HepG2 (cell line): ENCODE measurements around the gene AXIN2. TPM values are rescaled to one million over a fixed set of nuclear protein-coding genes. Genes with fewer than 3 reads are reported as not detected.

Experiments used
- CAMTA2 ChIP-seq: sonication (generic); formaldehyde crosslinking; IDR thresholded peaks from 2 replicates; pipeline ENCODE4 v1.4.0; 2020; ENCODE audit warnings: mild to moderate bottlenecking, missing genetic modification reagents, borderline replicate concordance
- CBFB ChIP-seq: sonication (generic); formaldehyde crosslinking; IDR thresholded peaks from 2 replicates; pipeline ENCODE4 v1.4.0; 2020; ENCODE audit warnings: missing genetic modification reagents
- GPN1 ChIP-seq: sonication (generic); formaldehyde crosslinking; IDR thresholded peaks from 2 replicates; pipeline ENCODE4 v1.5.1; 2020; ENCODE audit warnings: missing genetic modification reagents, borderline replicate concordance
- MTF1 ChIP-seq: sonication (generic); formaldehyde crosslinking; IDR thresholded peaks from 2 replicates; pipeline ENCODE4 v1.5.0; 2020; ENCODE audit warnings: missing genetic modification reagents
- NFIB ChIP-seq: sonication (generic); formaldehyde crosslinking; IDR thresholded peaks from 2 replicates; pipeline ENCODE4 v1.9.0; 2021; ENCODE audit warnings: missing genetic modification reagents, mild to moderate bottlenecking, borderline replicate concordance
- ZBTB7B ChIP-seq: sonication (generic); formaldehyde crosslinking; IDR thresholded peaks from 2 replicates; pipeline ENCODE4 v1.4.0; 2020; ENCODE audit warnings: missing genetic modification reagents
- ZKSCAN5 ChIP-seq: sonication (generic); formaldehyde crosslinking; IDR thresholded peaks from 2 replicates; pipeline ENCODE4 v1.5.1; 2020; ENCODE audit warnings: mild to moderate bottlenecking, missing genetic modification reagents
- ZNF160 ChIP-seq: sonication (generic); formaldehyde crosslinking; IDR thresholded peaks from 2 replicates; pipeline ENCODE4 v1.8.0; 2022; ENCODE audit warnings: mild to moderate bottlenecking, inconsistent platforms, missing genetic modification reagents
- ZNF18 ChIP-seq: sonication (generic); formaldehyde crosslinking; IDR thresholded peaks from 2 replicates; pipeline ENCODE4 v1.8.0; 2022; ENCODE audit warnings: mild to moderate bottlenecking, missing genetic modification reagents; ENCODE audit not compliant: insufficient replicate concordance
- ZNF737 ChIP-seq: sonication (generic); formaldehyde crosslinking; IDR thresholded peaks from 2 replicates; pipeline ENCODE4 v1.5.0; 2020; ENCODE audit warnings: missing genetic modification reagents, mild to moderate bottlenecking, borderline replicate concordance
- polyA plus RNA-seq, 8 experiments: library from polyadenylated mRNA; depleted of rRNA in 3 of 8; stranded (reverse) in 7 of 8; unstranded in 1 of 8; fragments of >200 nt; fragmentation: Illumina TruSeq in 4 of 8; extraction: Trizol in 4 of 8; gene quantifications; 2 replicates each; pipeline versions ENCODE4 v1.2.1 to v1.2.3, GENCODE V29; 2011 to 2016; ENCODE audit warnings: low read depth in 4 of 8, missing spikeins in 1 of 8, mixed read lengths in 1 of 8; ENCODE audit not compliant: insufficient read depth in 1 of 8
- total RNA-seq, 5 experiments: library from RNA; depleted of rRNA; stranded (reverse); fragments of >200 nt; fragmentation: Illumina TruSeq; extraction: Trizol; gene quantifications; 2 replicates each; pipeline ENCODE4 v1.2.3, GENCODE V29; 2016; ENCODE audit warnings: low read depth in 1 of 5
- TF ChIP-seq, protein P1 (sequence below): sonication (generic); formaldehyde crosslinking; IDR thresholded peaks from 2 replicates; pipeline ENCODE4 v1.5.1; 2020; ENCODE audit warnings: mild to moderate bottlenecking, missing genetic modification reagents, borderline replicate concordance
- TF ChIP-seq, protein P2 (sequence below): sonication (generic); formaldehyde crosslinking; IDR thresholded peaks from 2 replicates; pipeline ENCODE4 v1.4.0; 2020; ENCODE audit warnings: mild to moderate bottlenecking, missing genetic modification reagents
- TF ChIP-seq, protein P3 (sequence below): sonication (generic); formaldehyde crosslinking; IDR thresholded peaks from 2 replicates; pipeline ENCODE4 v1.5.0; 2020; ENCODE audit warnings: mild to moderate bottlenecking, missing genetic modification reagents
- TF ChIP-seq, protein P4 (sequence below): conservative IDR thresholded peaks from 2 replicates; pipeline ENCODE4 v1.6.1; 2018; ENCODE audit warnings: missing genetic modification reagents
- TF ChIP-seq, protein P5 (sequence below): sonication (generic); formaldehyde crosslinking; IDR thresholded peaks from 2 replicates; pipeline ENCODE4 v1.5.0; 2020; ENCODE audit warnings: mild to moderate bottlenecking, missing genetic modification reagents

Gene AXIN2
- total and polyA plus RNA-seq, 2 of the 13 experiments (the other 11 are each of a cell fraction or from before 2014, with no cell fraction given) = 58.6 to 63.4 TPM

- TF ChIP-seq, protein P1, sequence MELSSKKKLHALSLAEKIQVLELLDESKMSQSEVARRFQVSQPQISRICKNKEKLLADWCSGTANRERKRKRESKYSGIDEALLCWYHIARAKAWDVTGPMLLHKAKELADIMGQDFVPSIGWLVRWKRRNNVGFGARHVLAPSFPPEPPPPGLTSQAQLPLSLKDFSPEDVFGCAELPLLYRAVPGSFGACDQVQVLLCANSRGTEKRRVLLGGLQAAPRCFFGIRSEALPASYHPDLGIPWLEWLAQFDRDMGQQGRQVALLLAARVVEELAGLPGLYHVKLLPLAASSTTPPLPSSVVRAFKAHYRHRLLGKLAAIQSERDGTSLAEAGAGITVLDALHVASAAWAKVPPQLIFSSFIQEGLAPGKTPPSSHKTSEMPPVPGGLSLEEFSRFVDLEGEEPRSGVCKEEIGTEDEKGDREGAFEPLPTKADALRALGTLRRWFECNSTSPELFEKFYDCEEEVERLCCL (CRISPR knock-in tag) = no peak
- TF ChIP-seq ZNF737 (CRISPR knock-in tag) (no peak), GPN1 (CRISPR knock-in tag) (no peak), CBFB (CRISPR knock-in tag) (no peak), CAMTA2 (no peak), ZBTB7B (CRISPR knock-in tag) (peak; percentile 89), NFIB (no peak), MTF1 (CRISPR knock-in tag) (0 out of 2 replicates have a peak, but pooled peaks have one; percentile 25), ZNF18 (CRISPR knock-in tag) (no peak), ZKSCAN5 (no peak), ZNF160 (CRISPR knock-in tag) (no peak)
- TF ChIP-seq, protein P2, sequence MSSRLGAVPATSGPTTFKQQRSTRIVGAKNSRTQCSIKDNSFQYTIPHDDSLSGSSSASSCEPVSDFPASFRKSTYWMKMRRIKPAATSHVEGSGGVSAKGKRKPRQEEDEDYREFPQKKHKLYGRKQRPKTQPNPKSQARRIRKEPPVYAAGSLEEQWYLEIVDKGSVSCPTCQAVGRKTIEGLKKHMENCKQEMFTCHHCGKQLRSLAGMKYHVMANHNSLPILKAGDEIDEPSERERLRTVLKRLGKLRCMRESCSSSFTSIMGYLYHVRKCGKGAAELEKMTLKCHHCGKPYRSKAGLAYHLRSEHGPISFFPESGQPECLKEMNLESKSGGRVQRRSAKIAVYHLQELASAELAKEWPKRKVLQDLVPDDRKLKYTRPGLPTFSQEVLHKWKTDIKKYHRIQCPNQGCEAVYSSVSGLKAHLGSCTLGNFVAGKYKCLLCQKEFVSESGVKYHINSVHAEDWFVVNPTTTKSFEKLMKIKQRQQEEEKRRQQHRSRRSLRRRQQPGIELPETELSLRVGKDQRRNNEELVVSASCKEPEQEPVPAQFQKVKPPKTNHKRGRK = no peak
- TF ChIP-seq, protein P3, sequence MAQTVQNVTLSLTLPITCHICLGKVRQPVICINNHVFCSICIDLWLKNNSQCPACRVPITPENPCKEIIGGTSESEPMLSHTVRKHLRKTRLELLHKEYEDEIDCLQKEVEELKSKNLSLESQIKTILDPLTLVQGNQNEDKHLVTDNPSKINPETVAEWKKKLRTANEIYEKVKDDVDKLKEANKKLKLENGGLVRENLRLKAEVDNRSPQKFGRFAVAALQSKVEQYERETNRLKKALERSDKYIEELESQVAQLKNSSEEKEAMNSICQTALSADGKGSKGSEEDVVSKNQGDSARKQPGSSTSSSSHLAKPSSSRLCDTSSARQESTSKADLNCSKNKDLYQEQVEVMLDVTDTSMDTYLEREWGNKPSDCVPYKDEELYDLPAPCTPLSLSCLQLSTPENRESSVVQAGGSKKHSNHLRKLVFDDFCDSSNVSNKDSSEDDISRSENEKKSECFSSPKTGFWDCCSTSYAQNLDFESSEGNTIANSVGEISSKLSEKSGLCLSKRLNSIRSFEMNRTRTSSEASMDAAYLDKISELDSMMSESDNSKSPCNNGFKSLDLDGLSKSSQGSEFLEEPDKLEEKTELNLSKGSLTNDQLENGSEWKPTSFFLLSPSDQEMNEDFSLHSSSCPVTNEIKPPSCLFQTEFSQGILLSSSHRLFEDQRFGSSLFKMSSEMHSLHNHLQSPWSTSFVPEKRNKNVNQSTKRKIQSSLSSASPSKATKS = no peak
- TF ChIP-seq, protein P4, sequence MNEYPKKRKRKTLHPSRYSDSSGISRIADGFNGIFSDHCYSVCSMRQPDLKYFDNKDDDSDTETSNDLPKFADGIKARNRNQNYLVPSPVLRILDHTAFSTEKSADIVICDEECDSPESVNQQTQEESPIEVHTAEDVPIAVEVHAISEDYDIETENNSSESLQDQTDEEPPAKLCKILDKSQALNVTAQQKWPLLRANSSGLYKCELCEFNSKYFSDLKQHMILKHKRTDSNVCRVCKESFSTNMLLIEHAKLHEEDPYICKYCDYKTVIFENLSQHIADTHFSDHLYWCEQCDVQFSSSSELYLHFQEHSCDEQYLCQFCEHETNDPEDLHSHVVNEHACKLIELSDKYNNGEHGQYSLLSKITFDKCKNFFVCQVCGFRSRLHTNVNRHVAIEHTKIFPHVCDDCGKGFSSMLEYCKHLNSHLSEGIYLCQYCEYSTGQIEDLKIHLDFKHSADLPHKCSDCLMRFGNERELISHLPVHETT (CRISPR knock-in tag) = no peak
- TF ChIP-seq, protein P5, sequence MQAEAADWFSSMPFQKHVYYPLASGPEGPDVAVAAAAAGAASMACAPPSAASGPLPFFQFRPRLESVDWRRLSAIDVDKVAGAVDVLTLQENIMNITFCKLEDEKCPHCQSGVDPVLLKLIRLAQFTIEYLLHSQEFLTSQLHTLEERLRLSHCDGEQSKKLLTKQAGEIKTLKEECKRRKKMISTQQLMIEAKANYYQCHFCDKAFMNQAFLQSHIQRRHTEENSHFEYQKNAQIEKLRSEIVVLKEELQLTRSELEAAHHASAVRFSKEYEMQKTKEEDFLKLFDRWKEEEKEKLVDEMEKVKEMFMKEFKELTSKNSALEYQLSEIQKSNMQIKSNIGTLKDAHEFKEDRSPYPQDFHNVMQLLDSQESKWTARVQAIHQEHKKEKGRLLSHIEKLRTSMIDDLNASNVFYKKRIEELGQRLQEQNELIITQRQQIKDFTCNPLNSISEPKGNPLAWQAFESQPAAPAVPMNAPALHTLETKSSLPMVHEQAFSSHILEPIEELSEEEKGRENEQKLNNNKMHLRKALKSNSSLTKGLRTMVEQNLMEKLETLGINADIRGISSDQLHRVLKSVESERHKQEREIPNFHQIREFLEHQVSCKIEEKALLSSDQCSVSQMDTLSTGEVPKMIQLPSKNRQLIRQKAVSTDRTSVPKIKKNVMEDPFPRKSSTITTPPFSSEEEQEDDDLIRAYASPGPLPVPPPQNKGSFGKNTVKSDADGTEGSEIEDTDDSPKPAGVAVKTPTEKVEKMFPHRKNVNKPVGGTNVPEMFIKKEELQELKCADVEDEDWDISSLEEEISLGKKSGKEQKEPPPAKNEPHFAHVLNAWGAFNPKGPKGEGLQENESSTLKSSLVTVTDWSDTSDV (CRISPR knock-in tag) = 0 out of 2 replicates have a peak, but pooled peaks have one; percentile 22
These were observed 608 bp downstream of the AXIN2 start (continued) for GRCh38 chr17:65560628-65561451.
